OCI-LY1 (cell line): ENCODE data around the gene KLK2.

Source experiments
- H2AFZ ChIP-seq: fragments of 200-600 bp; sonication (generic), shearing (Covaris generic); 2 replicates; pipeline ENCODE4 v1.6.0; 2014; ENCODE audit warnings: antibody characterized with exemption, mild to moderate bottlenecking, low read length
- H3F3A ChIP-seq: fragments of 200-600 bp; sonication (generic), shearing (Covaris generic); 2 replicates; pipeline ENCODE4 v1.6.0; 2014; ENCODE audit warnings: mild to moderate bottlenecking, antibody characterized with exemption, low read length, moderate library complexity; ENCODE audit not compliant: insufficient read depth
- H3K27ac ChIP-seq: fragments of 200-600 bp; sonication (generic); 2 replicates; pipeline ENCODE4 v1.5.1; 2014; ENCODE audit warnings: low read length, mixed run types, mild to moderate bottlenecking, low read depth; ENCODE audit not compliant: poor library complexity, severe bottlenecking
- H3K27me3 ChIP-seq: fragments of 200-600 bp; sonication (generic); 2 replicates; pipeline ENCODE4 v1.6.0; 2014; ENCODE audit warnings: antibody characterized with exemption, mild to moderate bottlenecking, low read length, moderate library complexity; ENCODE audit not compliant: insufficient read depth
- H3K36me3 ChIP-seq: fragments of 200-600 bp; sonication (generic); 2 replicates; pipeline ENCODE4 v1.6.1; 2014; ENCODE audit warnings: mild to moderate bottlenecking, antibody characterized with exemption, low read length, moderate library complexity, mixed read lengths; ENCODE audit not compliant: insufficient read depth
- H3K4me1 ChIP-seq: fragments of 200-600 bp; sonication (generic); 2 replicates; pipeline ENCODE4 v1.5.1; 2014; ENCODE audit warnings: mild to moderate bottlenecking, low read length, moderate library complexity; ENCODE audit not compliant: insufficient read depth, severe bottlenecking
- H3K4me2 ChIP-seq: fragments of 200-600 bp; sonication (generic), shearing (Covaris generic); 2 replicates; pipeline ENCODE4 v1.6.1; 2014; ENCODE audit warnings: low read length
- H3K4me3 ChIP-seq: fragments of 200-600 bp; sonication (generic); 2 replicates; pipeline ENCODE4 v1.5.1; 2014; ENCODE audit warnings: low read length, low read depth, mild to moderate bottlenecking, mixed read lengths; ENCODE audit not compliant: poor library complexity, severe bottlenecking
- H3K79me2 ChIP-seq: fragments of 200-600 bp; shearing (Covaris generic); 2 replicates; pipeline ENCODE4 v1.6.1; 2016; ENCODE audit warnings: mixed run types, low read length, mixed read lengths; ENCODE audit not compliant: insufficient read depth
- H3K9ac ChIP-seq: fragments of 200-600 bp; sonication (generic), shearing (Covaris generic); 2 replicates; pipeline ENCODE4 v1.6.1; 2014; ENCODE audit warnings: mild to moderate bottlenecking, low read length, mixed read lengths
- H3K9me2 ChIP-seq: fragments of 200-600 bp; sonication (generic), shearing (Covaris generic); 2 replicates; pipeline ENCODE4 v1.6.1; 2014; ENCODE audit warnings: low read depth, mild to moderate bottlenecking, low read length, mixed read lengths
- H3K9me3 ChIP-seq: fragments of 200-600 bp; shearing (Covaris generic); 2 replicates; pipeline ENCODE4 v1.6.1; 2014; ENCODE audit warnings: low read length, mixed read lengths
- H4K20me1 ChIP-seq: fragments of 200-600 bp; sonication (generic), shearing (Covaris generic); 2 replicates; pipeline ENCODE4 v1.6.0; 2016; ENCODE audit warnings: mild to moderate bottlenecking, low read length; ENCODE audit not compliant: insufficient read depth
- EZH2 ChIP-seq: fragments of 200-600 bp; sonication (generic), shearing (Covaris generic); IDR thresholded peaks from 2 replicates; pipeline ENCODE4 v1.8.0; 2017; ENCODE audit warnings: borderline replicate concordance, mixed run types, mild to moderate bottlenecking, antibody characterized with exemption, low read length, moderate library complexity, mixed read lengths
- TF ChIP-seq, protein P1 (sequence below): fragments of 200-600 bp; sonication (generic), shearing (Covaris generic); IDR thresholded peaks from 2 replicates; pipeline ENCODE4 v1.5.1; 2017; ENCODE audit warnings: mild to moderate bottlenecking, antibody characterized with exemption, low read length, moderate library complexity, mixed read lengths

KLK2 gene

DNA sequence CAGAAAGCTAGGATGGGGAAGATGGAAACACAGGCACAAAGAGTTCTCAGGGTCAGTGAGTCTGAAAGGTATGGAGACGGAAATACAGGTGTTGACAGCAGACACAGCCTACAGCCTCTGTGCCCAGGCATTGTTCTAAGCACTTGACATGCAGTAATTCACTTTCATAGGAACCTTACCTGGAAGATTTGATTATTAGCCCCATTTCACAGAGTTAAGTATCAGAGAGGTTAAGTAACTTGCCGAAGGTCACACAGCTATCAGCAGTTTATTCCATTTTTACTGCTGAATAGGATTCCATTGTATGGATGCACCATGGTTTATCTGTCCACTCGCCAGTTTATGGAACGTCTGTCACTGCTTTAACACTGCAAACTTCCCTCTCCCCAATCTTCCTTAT is 24.8 kb downstream of the KLK2 start:
- Histone ChIP-seq H3K4me1 (no peaks in the 10 kb centered on the region), H3K79me2 (no peaks in the 10 kb centered on the region), H3K27me3 (no peaks in the 10 kb centered on the region), H3K9me2 (no peaks in the 10 kb centered on the region), H3K36me3 (no peaks in the 10 kb centered on the region; the same call in 1 of the 2 replicates), H3K4me3 (no peak overlapping the region), H3K9me3 (0 out of 2 replicates have a peak, but pooled peaks cover 3% of the 10 kb centered on the region), H3K27ac (no peak overlapping the region), H4K20me1 (no peaks in the 10 kb centered on the region), H3K9ac (no peak overlapping the region), H3F3A (no peaks in the 10 kb centered on the region), H2AFZ (no peak overlapping the region), H3K4me2 (no peak overlapping the region)
- TF ChIP-seq EZH2: no peak
- TF ChIP-seq, protein P1, sequence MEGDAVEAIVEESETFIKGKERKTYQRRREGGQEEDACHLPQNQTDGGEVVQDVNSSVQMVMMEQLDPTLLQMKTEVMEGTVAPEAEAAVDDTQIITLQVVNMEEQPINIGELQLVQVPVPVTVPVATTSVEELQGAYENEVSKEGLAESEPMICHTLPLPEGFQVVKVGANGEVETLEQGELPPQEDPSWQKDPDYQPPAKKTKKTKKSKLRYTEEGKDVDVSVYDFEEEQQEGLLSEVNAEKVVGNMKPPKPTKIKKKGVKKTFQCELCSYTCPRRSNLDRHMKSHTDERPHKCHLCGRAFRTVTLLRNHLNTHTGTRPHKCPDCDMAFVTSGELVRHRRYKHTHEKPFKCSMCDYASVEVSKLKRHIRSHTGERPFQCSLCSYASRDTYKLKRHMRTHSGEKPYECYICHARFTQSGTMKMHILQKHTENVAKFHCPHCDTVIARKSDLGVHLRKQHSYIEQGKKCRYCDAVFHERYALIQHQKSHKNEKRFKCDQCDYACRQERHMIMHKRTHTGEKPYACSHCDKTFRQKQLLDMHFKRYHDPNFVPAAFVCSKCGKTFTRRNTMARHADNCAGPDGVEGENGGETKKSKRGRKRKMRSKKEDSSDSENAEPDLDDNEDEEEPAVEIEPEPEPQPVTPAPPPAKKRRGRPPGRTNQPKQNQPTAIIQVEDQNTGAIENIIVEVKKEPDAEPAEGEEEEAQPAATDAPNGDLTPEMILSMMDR: no peak

DNA sequence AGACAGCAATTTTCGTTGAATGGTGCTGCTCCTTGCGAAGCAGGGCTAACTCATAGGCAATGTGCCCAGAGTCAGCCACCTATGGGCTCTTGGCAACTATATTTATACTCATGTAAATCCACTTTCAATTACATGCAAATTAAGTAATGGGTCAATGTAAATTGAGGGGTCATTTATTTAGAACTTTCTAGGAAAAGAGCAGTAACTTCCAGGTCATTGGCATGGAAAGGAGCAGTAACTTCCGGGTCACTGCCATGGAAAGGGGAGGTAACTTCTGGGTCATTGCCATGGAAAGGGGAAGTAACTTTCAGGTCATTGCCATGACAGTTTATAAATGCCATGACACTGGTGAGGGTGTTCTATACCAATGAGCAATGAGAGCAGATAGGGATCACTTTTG is 26.3 kb downstream of the KLK2 start:
- H3K9me2 ChIP-seq: no peaks in the 10 kb centered on the region
- no peaks in the 10 kb centered on the region; the same call in 1 of the 2 replicates for H3K36me3 ChIP-seq
- H3K9ac ChIP-seq: no peak overlapping the region
- no peaks in the 10 kb centered on the region for H3K27me3 ChIP-seq
- H3K79me2 ChIP-seq: no peaks in the 10 kb centered on the region
- no peak overlapping the region for H3K27ac ChIP-seq
- no peaks in the 10 kb centered on the region for H3F3A ChIP-seq
- no peaks in the 10 kb centered on the region for H3K4me1 ChIP-seq
- H3K9me3 ChIP-seq: 0 out of 2 replicates have a peak, but pooled peaks cover 3% of the 10 kb centered on the region
- no peaks in the 10 kb centered on the region for H4K20me1 ChIP-seq
- H3K4me3 ChIP-seq: no peak overlapping the region
- H3K4me2 ChIP-seq: no peak overlapping the region
- TF ChIP-seq EZH2: no peak
- TF ChIP-seq, protein P1: no peak
- no peak overlapping the region for H2AFZ ChIP-seq

DNA sequence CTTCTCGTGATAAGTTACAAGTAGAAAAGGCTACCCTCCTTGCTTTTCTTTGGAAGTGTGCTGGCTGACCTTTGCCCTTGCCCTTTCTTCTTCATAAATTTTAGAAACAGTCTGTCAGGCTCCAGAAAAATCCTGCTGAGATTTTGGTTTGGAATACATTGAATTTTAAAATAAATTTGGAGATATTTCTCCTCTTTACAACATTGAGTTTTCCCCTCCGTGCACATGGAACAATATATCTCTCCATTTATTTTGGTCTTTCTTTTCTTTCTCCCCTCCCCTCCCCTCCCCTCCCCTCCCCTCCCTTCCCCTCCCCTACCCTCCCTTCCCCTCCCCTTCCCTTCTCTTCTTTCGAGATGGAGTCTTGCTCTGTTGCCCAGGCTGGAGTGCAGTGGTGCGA is 29.4 kb downstream of the KLK2 start:
- Histone ChIP-seq H3K27me3 (no peaks in the 10 kb centered on the region), H3K36me3 (no peaks in the 10 kb centered on the region), H3F3A (no peaks in the 10 kb centered on the region)

More for the DNA sequence above, 29.4 kb downstream of the KLK2 start:
- Histone ChIP-seq H3K4me2 (no peak overlapping the region), H2AFZ (no peak overlapping the region), H3K9me2 (no peaks in the 10 kb centered on the region), H4K20me1 (no peaks in the 10 kb centered on the region), H3K9me3 (0 out of 2 replicates have a peak, but pooled peaks cover 3% of the 10 kb centered on the region), H3K4me1 (no peaks in the 10 kb centered on the region), H3K79me2 (no peaks in the 10 kb centered on the region), H3K9ac (no peak overlapping the region), H3K27ac (no peak overlapping the region), H3K4me3 (no peak overlapping the region)
- no peak for TF ChIP-seq EZH2
- TF ChIP-seq, protein P1: no peak
